HEK293 (cell line): ENCODE data around the gene AURKB.

Source experiments
- CTCF ChIP-seq: fragments of 450-650 bp; formaldehyde crosslinking; IDR thresholded peaks from 2 replicates; pipeline ENCODE4 v1.5.1; 2016; ENCODE audit warnings: missing biosample characterization, missing genetic modification characterization
- KLF8 ChIP-seq: fragments of 450-650 bp; formaldehyde crosslinking; IDR thresholded peaks from 2 replicates; pipeline ENCODE4 v1.5.1; 2016; ENCODE audit warnings: missing biosample characterization, missing genetic modification characterization
- ZNF133 ChIP-seq: fragments of 450-650 bp; formaldehyde crosslinking; IDR thresholded peaks from 2 replicates; pipeline ENCODE4 v1.5.1; 2016; ENCODE audit warnings: missing biosample characterization, missing genetic modification characterization
- TF ChIP-seq, protein P1 (sequence below): fragments of 450-650 bp; formaldehyde crosslinking; IDR thresholded peaks from 2 replicates; pipeline ENCODE4 v1.5.1; 2016; ENCODE audit warnings: missing biosample characterization, missing genetic modification characterization
- TF ChIP-seq, protein P2 (sequence below): fragments of 450-650 bp; formaldehyde crosslinking; IDR thresholded peaks from 2 replicates; pipeline ENCODE4 v1.5.1; 2016; ENCODE audit warnings: missing biosample characterization, missing genetic modification characterization

DNA sequence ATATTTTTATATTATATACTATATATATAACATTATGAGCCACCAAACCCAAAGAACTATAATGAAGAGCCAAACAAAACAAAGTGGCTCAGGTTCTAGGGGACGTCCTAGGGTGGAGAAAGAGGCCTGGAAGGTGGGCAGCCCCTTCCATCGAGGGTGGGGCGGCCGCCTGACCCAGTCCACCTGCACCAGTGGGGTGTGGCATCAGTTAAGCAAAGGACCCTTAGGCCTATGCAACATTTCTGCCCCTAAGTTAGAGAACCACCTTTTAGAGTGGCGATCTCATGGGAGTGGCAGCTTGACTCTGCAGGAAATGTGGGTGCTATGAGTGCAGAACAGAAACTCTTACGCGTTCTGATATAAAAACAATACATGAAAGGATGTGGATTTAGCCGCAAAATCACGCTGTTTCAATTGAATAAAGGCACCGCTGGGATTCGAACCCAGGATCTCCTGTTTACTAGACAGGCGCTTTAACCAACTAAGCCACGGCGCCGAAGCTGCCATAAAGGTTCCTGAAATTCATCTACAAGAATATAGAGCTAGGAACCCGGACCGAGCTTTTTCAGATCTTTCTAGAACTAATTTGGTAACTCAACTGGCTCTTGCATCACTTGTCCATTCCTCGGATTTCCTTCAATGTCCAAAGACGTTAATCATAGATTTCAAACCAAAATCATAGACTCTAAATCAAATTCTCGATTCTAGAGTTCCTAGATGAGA lies 15.6 kb upstream of the AURKB start:
- TF ChIP-seq KLF8 (peak; percentile 29; the same call in 1 of the 2 replicates), ZNF133 (tag by site-specific recombination) (no peak), CTCF (tag by site-specific recombination) (no peak)
- TF ChIP-seq, protein P1, sequence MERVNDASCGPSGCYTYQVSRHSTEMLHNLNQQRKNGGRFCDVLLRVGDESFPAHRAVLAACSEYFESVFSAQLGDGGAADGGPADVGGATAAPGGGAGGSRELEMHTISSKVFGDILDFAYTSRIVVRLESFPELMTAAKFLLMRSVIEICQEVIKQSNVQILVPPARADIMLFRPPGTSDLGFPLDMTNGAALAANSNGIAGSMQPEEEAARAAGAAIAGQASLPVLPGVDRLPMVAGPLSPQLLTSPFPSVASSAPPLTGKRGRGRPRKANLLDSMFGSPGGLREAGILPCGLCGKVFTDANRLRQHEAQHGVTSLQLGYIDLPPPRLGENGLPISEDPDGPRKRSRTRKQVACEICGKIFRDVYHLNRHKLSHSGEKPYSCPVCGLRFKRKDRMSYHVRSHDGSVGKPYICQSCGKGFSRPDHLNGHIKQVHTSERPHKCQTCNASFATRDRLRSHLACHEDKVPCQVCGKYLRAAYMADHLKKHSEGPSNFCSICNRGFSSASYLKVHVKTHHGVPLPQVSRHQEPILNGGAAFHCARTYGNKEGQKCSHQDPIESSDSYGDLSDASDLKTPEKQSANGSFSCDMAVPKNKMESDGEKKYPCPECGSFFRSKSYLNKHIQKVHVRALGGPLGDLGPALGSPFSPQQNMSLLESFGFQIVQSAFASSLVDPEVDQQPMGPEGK (tag by site-specific recombination) = peak; percentile 28; the same call in 1 of the 2 replicates
- TF ChIP-seq, protein P2, sequence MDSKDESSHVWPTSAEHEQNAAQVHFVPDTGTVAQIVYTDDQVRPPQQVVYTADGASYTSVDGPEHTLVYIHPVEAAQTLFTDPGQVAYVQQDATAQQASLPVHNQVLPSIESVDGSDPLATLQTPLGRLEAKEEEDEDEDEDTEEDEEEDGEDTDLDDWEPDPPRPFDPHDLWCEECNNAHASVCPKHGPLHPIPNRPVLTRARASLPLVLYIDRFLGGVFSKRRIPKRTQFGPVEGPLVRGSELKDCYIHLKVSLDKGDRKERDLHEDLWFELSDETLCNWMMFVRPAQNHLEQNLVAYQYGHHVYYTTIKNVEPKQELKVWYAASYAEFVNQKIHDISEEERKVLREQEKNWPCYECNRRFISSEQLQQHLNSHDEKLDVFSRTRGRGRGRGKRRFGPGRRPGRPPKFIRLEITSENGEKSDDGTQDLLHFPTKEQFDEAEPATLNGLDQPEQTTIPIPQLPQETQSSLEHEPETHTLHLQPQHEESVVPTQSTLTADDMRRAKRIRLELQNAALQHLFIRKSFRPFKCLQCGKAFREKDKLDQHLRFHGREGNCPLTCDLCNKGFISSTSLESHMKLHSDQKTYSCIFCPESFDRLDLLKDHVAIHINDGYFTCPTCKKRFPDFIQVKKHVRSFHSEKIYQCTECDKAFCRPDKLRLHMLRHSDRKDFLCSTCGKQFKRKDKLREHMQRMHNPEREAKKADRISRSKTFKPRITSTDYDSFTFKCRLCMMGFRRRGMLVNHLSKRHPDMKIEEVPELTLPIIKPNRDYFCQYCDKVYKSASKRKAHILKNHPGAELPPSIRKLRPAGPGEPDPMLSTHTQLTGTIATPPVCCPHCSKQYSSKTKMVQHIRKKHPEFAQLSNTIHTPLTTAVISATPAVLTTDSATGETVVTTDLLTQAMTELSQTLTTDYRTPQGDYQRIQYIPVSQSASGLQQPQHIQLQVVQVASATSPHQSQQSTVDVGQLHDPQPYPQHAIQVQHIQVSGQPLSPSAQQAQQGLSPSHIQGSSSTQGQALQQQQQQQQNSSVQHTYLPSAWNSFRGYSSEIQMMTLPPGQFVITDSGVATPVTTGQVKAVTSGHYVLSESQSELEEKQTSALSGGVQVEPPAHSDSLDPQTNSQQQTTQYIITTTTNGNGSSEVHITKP (tag by site-specific recombination) = no peak
